PFSK-1 (cell line): ENCODE data around the gene ZNF12.

Source experiments
- FOXP2 ChIP-seq: optimal IDR thresholded peaks from 2 replicates; pipeline ENCODE3; 2011; ENCODE audit warnings: borderline replicate concordance, control low read depth, inconsistent platforms; ENCODE audit not compliant: insufficient read depth; ENCODE audit errors: extremely low read length, extremely low read depth
- POLR2AphosphoS5 ChIP-seq: IDR thresholded peaks from 2 replicates; pipeline ENCODE4 v1.6.1; 2012; ENCODE audit warnings: low read depth, mild to moderate bottlenecking, control low read depth, low read length, moderate library complexity
- SIN3A ChIP-seq: IDR thresholded peaks from 2 replicates; pipeline ENCODE4 v1.6.1; 2012; ENCODE audit warnings: mild to moderate bottlenecking, low read length, moderate library complexity, borderline replicate concordance; ENCODE audit not compliant: insufficient read depth
- TAF1 ChIP-seq: IDR thresholded peaks from 2 replicates; pipeline ENCODE4 v1.6.1; 2012; ENCODE audit warnings: low read length, control low read depth, borderline replicate concordance; ENCODE audit not compliant: insufficient read depth
- TF ChIP-seq, protein P1 (sequence below), 2 experiments: IDR thresholded peaks; 2 replicates each; pipeline versions ENCODE4 v1.6.1 to v1.8.0; 2011 to 2012; ENCODE audit warnings: low read depth in 2 of 2, low read length in 2 of 2, control low read depth in 1 of 2, inconsistent platforms in 1 of 2, mild to moderate bottlenecking in 1 of 2, moderate library complexity in 1 of 2; ENCODE audit not compliant: insufficient read depth in 1 of 2

Gene ZNF12

DNA sequence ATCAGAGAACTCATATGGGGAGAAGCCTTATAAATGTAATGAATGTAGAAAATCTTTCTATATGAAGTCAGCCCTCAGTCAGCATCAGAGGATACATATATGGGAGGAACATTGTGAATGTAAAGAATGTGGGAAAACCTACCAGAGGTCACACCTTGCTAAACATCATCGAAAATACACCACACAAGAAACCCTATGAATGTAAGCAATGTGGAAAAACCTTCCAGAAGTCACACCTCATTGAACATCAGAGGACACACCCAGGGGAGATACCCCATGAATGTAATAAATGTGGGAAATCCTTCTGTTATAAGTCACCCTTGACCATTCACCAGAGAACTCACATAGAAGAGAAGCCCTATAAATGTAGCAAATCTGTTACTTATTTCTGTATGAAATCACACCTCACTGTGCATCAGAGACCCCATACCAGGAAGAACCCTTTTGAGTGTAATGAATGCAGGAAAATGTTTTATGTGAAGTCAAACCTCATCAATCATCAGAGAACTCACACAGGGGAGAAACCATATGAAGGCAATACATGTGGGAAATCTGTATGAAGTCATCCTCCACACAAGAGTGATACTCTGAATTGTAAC is 30.8 kb downstream of the ZNF12 start:
- TF ChIP-seq, protein P1, sequence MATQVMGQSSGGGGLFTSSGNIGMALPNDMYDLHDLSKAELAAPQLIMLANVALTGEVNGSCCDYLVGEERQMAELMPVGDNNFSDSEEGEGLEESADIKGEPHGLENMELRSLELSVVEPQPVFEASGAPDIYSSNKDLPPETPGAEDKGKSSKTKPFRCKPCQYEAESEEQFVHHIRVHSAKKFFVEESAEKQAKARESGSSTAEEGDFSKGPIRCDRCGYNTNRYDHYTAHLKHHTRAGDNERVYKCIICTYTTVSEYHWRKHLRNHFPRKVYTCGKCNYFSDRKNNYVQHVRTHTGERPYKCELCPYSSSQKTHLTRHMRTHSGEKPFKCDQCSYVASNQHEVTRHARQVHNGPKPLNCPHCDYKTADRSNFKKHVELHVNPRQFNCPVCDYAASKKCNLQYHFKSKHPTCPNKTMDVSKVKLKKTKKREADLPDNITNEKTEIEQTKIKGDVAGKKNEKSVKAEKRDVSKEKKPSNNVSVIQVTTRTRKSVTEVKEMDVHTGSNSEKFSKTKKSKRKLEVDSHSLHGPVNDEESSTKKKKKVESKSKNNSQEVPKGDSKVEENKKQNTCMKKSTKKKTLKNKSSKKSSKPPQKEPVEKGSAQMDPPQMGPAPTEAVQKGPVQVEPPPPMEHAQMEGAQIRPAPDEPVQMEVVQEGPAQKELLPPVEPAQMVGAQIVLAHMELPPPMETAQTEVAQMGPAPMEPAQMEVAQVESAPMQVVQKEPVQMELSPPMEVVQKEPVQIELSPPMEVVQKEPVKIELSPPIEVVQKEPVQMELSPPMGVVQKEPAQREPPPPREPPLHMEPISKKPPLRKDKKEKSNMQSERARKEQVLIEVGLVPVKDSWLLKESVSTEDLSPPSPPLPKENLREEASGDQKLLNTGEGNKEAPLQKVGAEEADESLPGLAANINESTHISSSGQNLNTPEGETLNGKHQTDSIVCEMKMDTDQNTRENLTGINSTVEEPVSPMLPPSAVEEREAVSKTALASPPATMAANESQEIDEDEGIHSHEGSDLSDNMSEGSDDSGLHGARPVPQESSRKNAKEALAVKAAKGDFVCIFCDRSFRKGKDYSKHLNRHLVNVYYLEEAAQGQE (IDR thresholded peaks at IDR 0.05; ENCODE audit: insufficient read depth in 1 of 2, low read depth in 2 of 2, low read length in 2 of 2) = no peak
- no peak for TF ChIP-seq POLR2AphosphoS5
- TF ChIP-seq TAF1 = no peak
- TF ChIP-seq FOXP2 = no peak

DNA sequence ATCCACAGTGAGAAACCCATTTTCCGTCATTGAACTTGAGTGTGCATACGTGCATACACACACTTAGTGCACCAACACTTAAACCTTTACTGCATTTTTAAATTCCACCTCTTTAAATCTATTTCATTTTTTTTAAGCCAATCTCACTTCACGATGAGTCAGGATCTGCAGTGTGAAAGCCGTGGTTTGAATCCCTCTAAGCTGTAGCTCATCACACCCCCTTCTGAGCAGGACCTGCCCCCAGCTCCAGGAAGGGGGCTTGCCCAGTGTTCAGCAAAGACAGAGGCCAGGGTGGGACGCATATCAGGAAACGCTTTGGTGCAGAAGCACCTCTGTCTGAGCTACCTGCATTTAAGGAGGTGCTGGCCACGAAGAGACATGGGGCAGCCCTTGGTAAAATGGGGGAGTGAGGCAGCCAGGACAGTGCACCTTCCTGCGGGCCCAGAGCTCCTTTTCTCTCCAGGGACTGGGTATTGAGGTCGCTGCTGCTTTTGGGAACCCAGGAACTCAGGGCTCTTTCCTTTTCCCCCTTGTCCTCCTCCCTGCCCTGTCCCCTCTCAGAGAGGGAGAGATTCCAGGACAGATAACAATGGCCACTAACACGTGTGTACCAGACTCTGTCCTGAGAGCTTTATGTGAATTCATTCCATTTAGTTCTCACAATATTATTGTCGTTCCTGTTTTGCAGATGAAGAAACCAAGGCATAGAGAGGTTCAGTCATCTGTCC is 48.0 kb downstream of the ZNF12 start:
- TF ChIP-seq SIN3A = no peak
- TF ChIP-seq, protein P1 (IDR thresholded peaks at IDR 0.05; ENCODE audit: insufficient read depth in 1 of 2, low read depth in 2 of 2, low read length in 2 of 2) = no peak
- no peak for TF ChIP-seq FOXP2
- TF ChIP-seq POLR2AphosphoS5 = no peak
- no peak for TF ChIP-seq TAF1

DNA sequence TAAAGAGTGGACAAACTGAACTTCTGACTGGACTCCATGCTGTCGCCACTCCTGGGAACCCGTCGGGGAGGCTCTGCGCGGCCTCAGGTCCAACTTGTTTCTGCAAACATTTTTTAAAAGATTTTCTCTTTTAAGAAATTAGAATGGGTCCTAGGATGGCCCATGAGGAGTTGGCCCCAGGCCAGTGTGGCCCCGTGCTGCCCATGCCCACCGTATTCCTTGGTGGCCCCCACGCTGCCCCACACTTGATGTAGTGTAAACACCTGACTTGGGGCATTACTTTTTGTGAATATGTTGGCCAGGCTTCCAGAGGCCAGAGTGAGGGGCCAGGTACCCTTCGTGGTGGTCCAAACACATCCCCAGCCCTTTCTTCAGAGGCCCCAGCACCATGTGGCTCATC is 50.3 kb downstream of the ZNF12 start:
- no peak for TF ChIP-seq SIN3A
- no peak for TF ChIP-seq POLR2AphosphoS5
- TF ChIP-seq TAF1 = no peak
- TF ChIP-seq, protein P1 (IDR thresholded peaks at IDR 0.05; ENCODE audit: insufficient read depth in 1 of 2, low read depth in 2 of 2, low read length in 2 of 2) = no peak

DNA sequence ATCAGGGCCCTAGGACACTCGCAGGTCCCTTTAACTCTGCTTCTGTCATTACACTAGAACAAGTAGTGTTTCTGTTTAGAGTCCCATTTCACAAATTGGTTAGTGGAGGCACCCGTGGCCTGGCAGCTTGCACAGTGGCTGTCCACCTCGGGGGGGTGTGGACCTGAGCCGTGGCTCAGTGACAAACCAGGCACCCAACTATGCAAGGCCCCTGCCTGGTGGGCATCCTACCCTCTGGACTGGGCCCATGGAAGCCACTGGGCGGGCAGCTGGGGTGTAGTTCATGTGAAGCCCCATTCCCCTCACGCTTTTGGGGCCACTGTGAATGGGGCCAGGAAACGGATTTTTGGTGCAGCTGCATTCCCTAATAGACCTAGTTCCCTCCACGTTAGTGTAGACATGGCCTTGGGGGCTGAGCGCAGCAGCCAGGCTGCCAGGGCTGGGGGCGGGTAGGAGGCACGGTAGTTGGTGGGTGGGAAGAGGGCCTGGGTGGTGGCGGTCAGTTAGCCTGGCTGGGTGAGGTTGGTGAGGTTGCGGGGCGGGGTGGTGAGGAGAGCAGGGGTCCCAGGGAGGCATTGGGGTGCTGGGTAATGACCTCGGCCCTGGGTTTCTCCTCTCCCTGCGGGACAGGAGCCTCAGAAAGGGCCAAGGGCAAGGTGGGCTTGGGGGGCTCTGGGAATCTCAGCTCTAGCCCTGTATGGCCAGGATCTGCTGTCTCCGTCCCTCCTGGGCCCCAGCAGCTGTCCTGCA is 50.9 kb downstream of the ZNF12 start:
- TF ChIP-seq TAF1 = no peak
- no peak for TF ChIP-seq POLR2AphosphoS5
- TF ChIP-seq, protein P1 (IDR thresholded peaks at IDR 0.05; ENCODE audit: insufficient read depth in 1 of 2, low read depth in 2 of 2, low read length in 2 of 2) = no peak
- TF ChIP-seq FOXP2 = no peak
- no peak for TF ChIP-seq SIN3A
